GM23338 (cell line): ENCODE measurements around the gene HPGD. TPM values are rescaled to one million over a fixed set of nuclear protein-coding genes. Genes with fewer than 3 reads are reported as not detected.

ENCODE experiments used
- ATAC-seq: fragments of 200-7000 bp; cut with Tn5 transposase; 3 replicates; pipeline ENCODE4 v1.9.1; 2020
- DNase-seq: peaks from one replicate; pipeline ENCODE4 v3.0.0-alpha.2; 2015; ENCODE audit warnings: low spot score
- H2AFZ ChIP-seq: fragments of 200-600 bp; sonication (generic); 2 replicates; pipeline ENCODE4 v1.8.0; 2016; ENCODE audit warnings: antibody characterized with exemption, mild to moderate bottlenecking, moderate library complexity
- H3F3A ChIP-seq: fragments of 200-600 bp; sonication (generic); replicated peaks from 2 replicates; pipeline ENCODE4 v1.8.0; 2017; ENCODE audit warnings: antibody characterized with exemption, mixed run types, low read depth
- H3K27ac ChIP-seq: fragments of 200-600 bp; sonication (generic); 2 replicates; pipeline ENCODE4 v1.6.1; 2016; ENCODE audit warnings: low read depth
- H3K27me3 ChIP-seq: fragments of 200-600 bp; sonication (generic); 2 replicates; pipeline ENCODE4 v1.8.0; 2016; ENCODE audit warnings: mild to moderate bottlenecking, mixed run types, moderate library complexity; ENCODE audit not compliant: insufficient read depth
- H3K36me3 ChIP-seq: fragments of 200-600 bp; sonication (generic); 2 replicates; pipeline ENCODE4 v1.8.0; 2016; ENCODE audit warnings: mild to moderate bottlenecking; ENCODE audit not compliant: insufficient read depth
- H3K4me1 ChIP-seq: fragments of 200-600 bp; sonication (generic); 2 replicates; pipeline ENCODE4 v1.8.0; 2016; ENCODE audit warnings: mild to moderate bottlenecking, moderate library complexity; ENCODE audit not compliant: insufficient read depth
- H3K4me2 ChIP-seq: fragments of 200-600 bp; sonication (generic); 2 replicates; pipeline ENCODE4 v1.7.1; 2017; ENCODE audit warnings: mixed run types
- H3K4me3 ChIP-seq: fragments of 200-600 bp; sonication (generic); 2 replicates; pipeline ENCODE4 v1.6.1; 2016; ENCODE audit warnings: mixed run types
- H3K79me2 ChIP-seq: fragments of 200-600 bp; sonication (generic); replicated peaks from 2 replicates; pipeline ENCODE4 v1.8.0; 2017; ENCODE audit warnings: mild to moderate bottlenecking; ENCODE audit not compliant: insufficient read depth
- H3K9me2 ChIP-seq: fragments of 200-600 bp; sonication (generic); 2 replicates; pipeline ENCODE4 v1.8.0; 2017; ENCODE audit not compliant: insufficient read depth
- H4K20me1 ChIP-seq: fragments of 200-600 bp; sonication (generic); replicated peaks from 2 replicates; pipeline ENCODE4 v1.8.0; 2017; ENCODE audit warnings: mild to moderate bottlenecking; ENCODE audit not compliant: insufficient read depth
- H3K27ac Mint-ChIP-seq: 2 replicates; pipeline ENCODE4 v1.8.0; 2020; ENCODE audit warnings: inconsistent platforms, mild to moderate bottlenecking, moderate library complexity, mixed read lengths
- H3K27me3 Mint-ChIP-seq: 3 replicates; pipeline ENCODE4 v1.8.0; 2022; ENCODE audit warnings: low read depth, mild to moderate bottlenecking, moderate library complexity, mixed read lengths, inconsistent platforms; ENCODE audit not compliant: insufficient read depth, poor library complexity
- H3K36me3 Mint-ChIP-seq: 3 replicates; pipeline ENCODE4 v1.8.0; 2021; ENCODE audit warnings: low read depth, mild to moderate bottlenecking, inconsistent platforms, moderate library complexity, mixed read lengths
- H3K4me1 Mint-ChIP-seq: 3 replicates; pipeline ENCODE4 v1.8.0; 2020; ENCODE audit warnings: mild to moderate bottlenecking, inconsistent platforms, mixed read lengths
- H3K4me3 Mint-ChIP-seq: 3 replicates; pipeline ENCODE4 v1.8.0; 2021; ENCODE audit warnings: moderate library complexity, mild to moderate bottlenecking, inconsistent platforms, mixed read lengths
- H3K9me3 Mint-ChIP-seq: 3 replicates; pipeline ENCODE4 v1.8.0; 2020; ENCODE audit warnings: moderate library complexity, mild to moderate bottlenecking, inconsistent platforms, mixed read lengths
- JUNB ChIP-seq: IDR thresholded peaks from one replicate; pipeline ENCODE4 v1.6.1; 2016; ENCODE audit warnings: antibody characterized with exemption; ENCODE audit not compliant: unreplicated experiment
- NANOG ChIP-seq: IDR thresholded peaks from 2 replicates; pipeline ENCODE4 v1.6.1; 2016; ENCODE audit warnings: antibody characterized with exemption, borderline replicate concordance
- POLR2AphosphoS5 ChIP-seq: IDR thresholded peaks from 2 replicates; pipeline ENCODE4 v1.6.1; 2016; ENCODE audit warnings: antibody characterized with exemption, low read depth
- STAT1 ChIP-seq: IDR thresholded peaks from one replicate; pipeline ENCODE4 v1.6.1; 2016; ENCODE audit warnings: antibody characterized with exemption; ENCODE audit not compliant: unreplicated experiment
- ZNF114 ChIP-seq: fragments of 250-450 bp; sonication (Bioruptor Pico); IDR thresholded peaks from 2 replicates; pipeline ENCODE4 v1.5.0; 2020; ENCODE audit warnings: mild to moderate bottlenecking, moderate library complexity
- ZNF462 ChIP-seq: fragments of 250-450 bp; sonication (Bioruptor Pico); IDR thresholded peaks from 2 replicates; pipeline ENCODE4 v1.5.0; 2020; ENCODE audit warnings: mild to moderate bottlenecking, moderate library complexity
- polyA plus RNA-seq: library from polyadenylated mRNA; unstranded; fragments of >200 nt; fragmentation: Nextera tagmentation; extraction: Ambion mirVana; gene quantifications from 2 replicates; pipeline ENCODE4 v1.2.1, GENCODE V29; 2016
- total RNA-seq: library from RNA; depleted of rRNA; stranded (reverse); fragments of >200 nt; shearing (Covaris generic); gene quantifications from 2 replicates; pipeline ENCODE4 v1.2.3, GENCODE V29; 2014

The HPGD gene
- total and polyA plus RNA-seq, 2 experiments from 2014 or later: 5.6 to 9.1 TPM

- TF ChIP-seq ZNF462 (CRISPR knock-in tag): no peak
Measured at GRCh38 chr4:174503079-174503715, 19.1 kb downstream of the HPGD start (continued).

- Mint-ChIP-seq H3K36me3 (no peaks in the 10 kb centered on the region), H3K27me3 (peaks cover 3% of the 10 kb centered on the region), H3K4me3 (no peak overlapping the region), H3K27ac (no peak overlapping the region), H3K9me3 (no peaks in the 10 kb centered on the region), H3K4me1 (peaks cover 7% of the 10 kb centered on the region; the same call in 2 of the 3 replicates)
- no peak for ATAC-seq
- DNase-seq: no peak
- no peaks in the 10 kb centered on the region for H4K20me1 ChIP-seq
- H3K27ac ChIP-seq: no peak overlapping the region
- H3K36me3 ChIP-seq: no peaks in the 10 kb centered on the region
- no peaks in the 10 kb centered on the region for H3F3A ChIP-seq
- H3K4me2 ChIP-seq: no peak overlapping the region
- no peak overlapping the region for H3K4me3 ChIP-seq
- no peaks in the 10 kb centered on the region for H3K9me2 ChIP-seq
- H3K4me1 ChIP-seq: 0 out of 2 replicates have a peak, but pooled peaks cover 4% of the 10 kb centered on the region
- H3K27me3 ChIP-seq: no peaks in the 10 kb centered on the region
- H2AFZ ChIP-seq: no peak overlapping the region
- no peaks in the 10 kb centered on the region for H3K79me2 ChIP-seq
- TF ChIP-seq NANOG: no peak
- TF ChIP-seq ZNF114 (CRISPR knock-in tag): no peak
- TF ChIP-seq STAT1: no peak
- TF ChIP-seq ZNF462 (CRISPR knock-in tag): no peak
- no peak for TF ChIP-seq POLR2AphosphoS5
- TF ChIP-seq JUNB: no peak
Measured at GRCh38 chr4:174496631-174497432, 25.5 kb downstream of the HPGD start.
